GM18868 (cell line): Measurements from ENCODE around the gene KIAA0319L.
"Not testable (repeated sequence)": the region's sequence is repeated elsewhere in the genome, so short reads cannot be mapped to it uniquely, and the experiment has no call there.

Experiments used
- ATAC-seq: cut with Tn5 transposase; IDR thresholded peaks from one replicate; pipeline ENCODE4 v1.9.1; 2021; ENCODE audit warnings: mild to moderate bottlenecking, moderate library complexity; ENCODE audit not compliant: unreplicated experiment

KIAA0319L gene

GRCh38 chr1:35585281-35585680, 28.1 kb upstream of the KIAA0319L start:
- no peak for ATAC-seq

- not testable (repeated sequence) for ATAC-seq
Observed at GRCh38 chr1:35581621-35582020, 24.4 kb upstream of the KIAA0319L start.

GRCh38 chr1:35580949-35581388, 23.8 kb upstream of the KIAA0319L start:
- ATAC-seq = no peak

- ATAC-seq = peak; percentile 66
Observed at GRCh38 chr1:35577071-35577998, 20.1 kb upstream of the KIAA0319L start.

GRCh38 chr1:35576766-35577070, 19.5 kb upstream of the KIAA0319L start:
- not testable (repeated sequence) for ATAC-seq

GRCh38 chr1:35576061-35576765, 19.0 kb upstream of the KIAA0319L start:
- no peak for ATAC-seq

GRCh38 chr1:35575416-35575958, 18.3 kb upstream of the KIAA0319L start:
- ATAC-seq = no peak

- no peak for ATAC-seq
Observed at GRCh38 chr1:35574655-35575415, 17.6 kb upstream of the KIAA0319L start.

GRCh38 chr1:35574125-35574654, 17.0 kb upstream of the KIAA0319L start:
- no peak for ATAC-seq

GRCh38 chr1:35573198-35574124, 16.3 kb upstream of the KIAA0319L start, which contains the start of gene TFAP2E:
Gene TFAP2E (plus strand): TSS chr1:35573314. CDS start chr1:35573578, 264 bp downstream.
- ATAC-seq = no peak

- ATAC-seq = no peak
Observed at GRCh38 chr1:35572296-35572695, 15.1 kb upstream of the KIAA0319L start.

GRCh38 chr1:35571263-35571662, 14.1 kb upstream of the KIAA0319L start:
- no peak for ATAC-seq

GRCh38 chr1:35570589-35571137, 13.5 kb upstream of the KIAA0319L start:
- no peak for ATAC-seq

- no peak for ATAC-seq
Observed at GRCh38 chr1:35569936-35570335, 12.7 kb upstream of the KIAA0319L start.

- ATAC-seq = no peak
Observed at GRCh38 chr1:35568975-35569395, 11.8 kb upstream of the KIAA0319L start.

GRCh38 chr1:35567947-35568558, 10.8 kb upstream of the KIAA0319L start:
- no peak for ATAC-seq

- ATAC-seq = no peak
Observed at GRCh38 chr1:35565742-35566133, 8.5 kb upstream of the KIAA0319L start.

- no peak for ATAC-seq
Observed at GRCh38 chr1:35564884-35565741, 7.9 kb upstream of the KIAA0319L start.
